MM.1S (cell line): ENCODE measurements around the gene SCN2A.

Source experiments
- DNase-seq: peaks from one replicate; pipeline ENCODE4 v3.0.0-alpha.2; 2015
- H2AFZ ChIP-seq: fragments of 300-600 bp; sonication (generic); 2 replicates; pipeline ENCODE4 v1.6.0; 2016; ENCODE audit warnings: antibody characterized with exemption, low read length
- H3F3A ChIP-seq: fragments of 300-600 bp; sonication (generic); 2 replicates; pipeline ENCODE4 v1.6.1; 2016; ENCODE audit warnings: mild to moderate bottlenecking, antibody characterized with exemption, low read length, moderate library complexity, mixed read lengths; ENCODE audit not compliant: insufficient read depth
- H3K27ac ChIP-seq: fragments of 300-600 bp; sonication (generic); 2 replicates; pipeline ENCODE4 v1.5.1; 2016; ENCODE audit warnings: mild to moderate bottlenecking, low read length
- H3K27me3 ChIP-seq: fragments of 300-600 bp; sonication (generic); replicated peaks from 2 replicates; pipeline ENCODE4 v1.6.0; 2016; ENCODE audit warnings: low read length; ENCODE audit not compliant: insufficient read depth
- H3K36me3 ChIP-seq: fragments of 300-600 bp; sonication (generic); replicated peaks from 2 replicates; pipeline ENCODE4 v1.6.1; 2016; ENCODE audit warnings: mild to moderate bottlenecking, low read length, mixed read lengths; ENCODE audit not compliant: insufficient read depth
- H3K4me1 ChIP-seq: fragments of 300-600 bp; sonication (generic); 2 replicates; pipeline ENCODE4 v1.6.1; 2016; ENCODE audit warnings: low read length, mixed read lengths
- H3K4me2 ChIP-seq: fragments of 300-600 bp; sonication (generic); 2 replicates; pipeline ENCODE4 v1.6.0; 2016; ENCODE audit warnings: low read depth, low read length
- H3K4me3 ChIP-seq: fragments of 300-600 bp; sonication (generic); 2 replicates; pipeline ENCODE4 v1.5.1; 2016; ENCODE audit warnings: low read length, mixed read lengths
- H3K79me2 ChIP-seq: fragments of 300-600 bp; sonication (generic); 2 replicates; pipeline ENCODE4 v1.6.1; 2016; ENCODE audit warnings: mixed run types, low read length, mixed read lengths
- H3K9ac ChIP-seq: fragments of 300-600 bp; sonication (generic); 2 replicates; pipeline ENCODE4 v1.6.1; 2016; ENCODE audit warnings: low read length, mixed read lengths
- H3K9me2 ChIP-seq: fragments of 300-600 bp; sonication (generic); replicated peaks from 2 replicates; pipeline ENCODE4 v1.6.1; 2016; ENCODE audit warnings: mild to moderate bottlenecking, low read length, mixed read lengths; ENCODE audit not compliant: insufficient read depth
- H3K9me3 ChIP-seq: fragments of 300-600 bp; sonication (generic); replicated peaks from 2 replicates; pipeline ENCODE4 v1.6.1; 2016; ENCODE audit warnings: mild to moderate bottlenecking, low read length, mixed read lengths; ENCODE audit not compliant: insufficient read depth
- H4K20me1 ChIP-seq: fragments of 300-600 bp; sonication (generic); 2 replicates; pipeline ENCODE4 v1.6.1; 2016; ENCODE audit warnings: mild to moderate bottlenecking, low read length, moderate library complexity, mixed read lengths; ENCODE audit not compliant: insufficient read depth
- CTCF ChIP-seq: fragments of 300-600 bp; sonication (generic); IDR thresholded peaks from 2 replicates; pipeline ENCODE4 v1.5.1; 2016; ENCODE audit warnings: antibody characterized with exemption, low read length, mixed read lengths
- EZH2 ChIP-seq: fragments of 300-600 bp; sonication (generic); optimal IDR thresholded peaks from 2 replicates; pipeline ENCODE3; 2017; ENCODE audit warnings: low read depth, mild to moderate bottlenecking, antibody characterized with exemption, low read length, mixed read lengths
- EZH2phosphoT487 ChIP-seq: fragments of 300-600 bp; sonication (generic); IDR thresholded peaks from 2 replicates; pipeline ENCODE4 v1.6.1; 2018; ENCODE audit warnings: antibody characterized with exemption, low read length

Gene SCN2A

GRCh38 chr2:165406173-165406572, 167.0 kb downstream of the SCN2A start:
- Histone ChIP-seq H3K4me2 (no peak overlapping the region), H3K4me1 (no peaks in the 10 kb centered on the region), H3K27ac (no peak overlapping the region)

GRCh38 chr2:165407466-165407865, 168.3 kb downstream of the SCN2A start:
- Histone ChIP-seq H3K9me3 (no peaks in the 10 kb centered on the region), H3K27ac (no peak overlapping the region), H3K4me2 (no peak overlapping the region), H3K79me2 (no peaks in the 10 kb centered on the region), H4K20me1 (no peaks in the 10 kb centered on the region), H3F3A (no peaks in the 10 kb centered on the region), H3K9ac (no peak overlapping the region), H2AFZ (no peak overlapping the region), H3K36me3 (no peaks in the 10 kb centered on the region), H3K9me2 (no peaks in the 10 kb centered on the region), H3K4me3 (no peak overlapping the region), H3K27me3 (no peaks in the 10 kb centered on the region), H3K4me1 (no peaks in the 10 kb centered on the region)
- TF ChIP-seq CTCF (no peak), EZH2phosphoT487 (no peak), EZH2 (no peak)
- no peak for DNase-seq

More at GRCh38 chr2:165406173-165406572, 167.0 kb downstream of the SCN2A start:
- Histone ChIP-seq H4K20me1 (no peaks in the 10 kb centered on the region), H3K79me2 (no peaks in the 10 kb centered on the region), H3K9ac (no peak overlapping the region), H3K9me3 (no peaks in the 10 kb centered on the region), H3K27me3 (no peaks in the 10 kb centered on the region), H2AFZ (no peak overlapping the region), H3K9me2 (no peaks in the 10 kb centered on the region), H3F3A (no peaks in the 10 kb centered on the region), H3K36me3 (no peaks in the 10 kb centered on the region), H3K4me3 (no peak overlapping the region)
- TF ChIP-seq CTCF = no peak
- TF ChIP-seq EZH2 = no peak
- no peak for TF ChIP-seq EZH2phosphoT487
- DNase-seq = no peak

GRCh38 chr2:165408186-165408585, 169.0 kb downstream of the SCN2A start:
- no peak for DNase-seq
- no peaks in the 10 kb centered on the region for H3K9me3 ChIP-seq
- H3K27ac ChIP-seq = no peak overlapping the region
- H3F3A ChIP-seq = no peaks in the 10 kb centered on the region
- no peaks in the 10 kb centered on the region for H3K4me1 ChIP-seq
- H2AFZ ChIP-seq = no peak overlapping the region
- no peaks in the 10 kb centered on the region for H3K36me3 ChIP-seq
- H3K27me3 ChIP-seq = no peaks in the 10 kb centered on the region
- TF ChIP-seq EZH2 = no peak
- TF ChIP-seq CTCF = no peak
- no peak for TF ChIP-seq EZH2phosphoT487
- no peaks in the 10 kb centered on the region for H4K20me1 ChIP-seq
- no peak overlapping the region for H3K4me2 ChIP-seq
- H3K9me2 ChIP-seq = no peaks in the 10 kb centered on the region
- H3K9ac ChIP-seq = no peak overlapping the region
- no peak overlapping the region for H3K4me3 ChIP-seq
- H3K79me2 ChIP-seq = no peaks in the 10 kb centered on the region
